ENCODE results near the gene TFB2M. TPM values are rescaled to one million over a fixed set of nuclear protein-coding genes. Genes with fewer than 3 reads are reported as not detected.

TFB2M gene
- total RNA-seq, 1 donor from 2014 or later, result 11.6 TPM

GRCh38 chr1:246569248-246570238 is 3.5 kb upstream of the TFB2M start:
- H3K27ac Mint-ChIP-seq, result peak overlapping the region; percentile 60
- no peaks in the 10 kb centered on the region for H3K36me3 Mint-ChIP-seq (ENCODE audit: insufficient read depth)

DNA sequence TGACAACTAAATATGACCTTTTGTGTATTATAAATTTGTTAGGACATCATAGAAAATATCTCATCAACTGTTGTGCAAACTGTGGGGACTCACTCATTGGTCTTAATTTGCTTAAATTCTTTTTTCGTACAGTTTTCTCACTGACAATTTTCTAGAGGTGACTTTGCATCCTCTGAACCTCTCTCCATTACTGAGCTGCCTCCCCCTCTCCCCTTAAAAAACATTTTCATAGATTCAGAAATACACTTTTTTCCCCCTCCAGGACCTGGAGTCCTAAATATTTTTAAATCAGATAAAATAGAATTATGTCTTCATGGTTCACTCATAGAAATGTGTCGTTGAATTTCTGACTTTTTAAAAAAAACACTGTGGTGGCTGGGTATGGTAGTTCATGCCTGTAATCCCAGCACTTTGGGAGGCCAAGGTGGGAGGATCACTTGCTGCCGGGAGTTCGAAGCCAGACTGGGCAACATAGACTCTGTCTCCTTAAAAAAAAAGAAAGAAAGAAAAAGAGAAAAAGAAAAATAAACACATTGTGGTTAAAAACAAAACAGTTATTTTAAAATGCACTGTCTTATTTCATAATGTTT is 1.7 kb upstream of the TFB2M start:
- no peaks in the 10 kb centered on the region for H3K9me3 Mint-ChIP-seq (ENCODE audit: low read depth)
- H3K4me3 Mint-ChIP-seq (ENCODE audit: low read depth), result peak overlapping the region; percentile 96
- no peaks in the 10 kb centered on the region for H3K27me3 Mint-ChIP-seq
- no peak for DNase-seq (ENCODE audit: low spot score, unreplicated experiment)
- peaks cover 23% of the 10 kb centered on the region for H3K4me1 Mint-ChIP-seq (ENCODE audit: low read depth)
- H3K27ac Mint-ChIP-seq, result peak overlapping the region; percentile 96
- no peaks in the 10 kb centered on the region for H3K36me3 Mint-ChIP-seq (ENCODE audit: insufficient read depth)
- no peak for TF ChIP-seq CTCF (IDR thresholded peaks at IDR 0.05; ENCODE audit: unreplicated experiment)

More at GRCh38 chr1:246569248-246570238, 3.5 kb upstream of the TFB2M start:
- no peaks in the 10 kb centered on the region for H3K27me3 Mint-ChIP-seq
- DNase-seq (ENCODE audit: low spot score, unreplicated experiment), result no peak
- H3K9me3 Mint-ChIP-seq (ENCODE audit: low read depth), result no peaks in the 10 kb centered on the region
- no peak for TF ChIP-seq CTCF (IDR thresholded peaks at IDR 0.05; ENCODE audit: unreplicated experiment)
- peaks cover 23% of the 10 kb centered on the region for H3K4me1 Mint-ChIP-seq (ENCODE audit: low read depth)
- H3K4me3 Mint-ChIP-seq (ENCODE audit: low read depth), result peak overlapping the region; percentile 28

DNA sequence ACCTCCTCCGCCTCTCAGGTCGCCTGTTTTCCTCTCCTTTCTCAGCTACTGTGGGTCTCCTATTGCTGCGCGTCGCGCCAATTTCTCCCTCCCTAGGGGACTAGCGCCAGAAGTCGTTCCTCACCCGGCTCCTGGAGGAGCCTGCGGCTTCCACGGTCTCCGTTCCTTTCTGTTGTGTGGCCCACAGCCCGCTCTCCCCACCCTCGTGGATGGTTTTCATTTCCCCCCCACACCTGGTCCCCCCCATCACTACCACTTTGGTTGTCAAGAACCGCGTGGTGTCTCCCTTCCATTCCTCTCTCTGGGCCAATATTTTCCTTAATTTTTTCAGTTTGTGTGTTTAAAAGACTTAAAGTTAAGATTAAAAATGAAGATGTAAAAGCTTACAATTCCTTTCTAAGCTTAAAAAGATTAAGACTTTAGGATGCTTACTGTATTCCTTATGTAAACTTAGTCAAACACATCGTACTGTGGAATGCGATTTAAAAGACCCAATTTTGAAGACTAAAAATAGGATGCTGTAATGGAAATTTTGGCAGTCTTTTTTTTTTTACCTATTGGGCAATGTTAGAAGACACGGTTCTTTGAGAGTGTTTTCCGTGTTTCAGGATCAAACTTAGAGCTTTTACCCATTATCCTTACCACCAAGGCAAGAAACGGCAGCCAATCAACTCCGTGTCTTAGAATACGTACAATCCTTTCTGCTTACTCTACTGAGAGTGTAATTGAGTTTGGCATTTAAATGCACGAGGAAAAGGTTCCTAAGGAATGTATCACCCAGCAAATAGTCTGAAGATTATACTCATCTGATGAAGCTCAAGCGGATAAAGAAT is 968 bp upstream of the TFB2M start:
- no peak for TF ChIP-seq CTCF (IDR thresholded peaks at IDR 0.05; ENCODE audit: unreplicated experiment)
- Mint-ChIP-seq H3K36me3 (ENCODE audit: insufficient read depth) (no peaks in the 10 kb centered on the region), H3K4me3 (ENCODE audit: low read depth) (peak overlapping the region; percentile 96), H3K27me3 (no peaks in the 10 kb centered on the region), H3K4me1 (ENCODE audit: low read depth) (peaks cover 23% of the 10 kb centered on the region), H3K9me3 (ENCODE audit: low read depth) (no peaks in the 10 kb centered on the region), H3K27ac (peak overlapping the region; percentile 96)
- no peak for DNase-seq (ENCODE audit: low spot score, unreplicated experiment)

- Mint-ChIP-seq H3K27ac (peak overlapping the region; percentile 97), H3K4me1 (ENCODE audit: low read depth) (peaks cover 23% of the 10 kb centered on the region), H3K36me3 (ENCODE audit: insufficient read depth) (no peaks in the 10 kb centered on the region), H3K4me3 (ENCODE audit: low read depth) (peak overlapping the region; percentile 96), H3K27me3 (no peaks in the 10 kb centered on the region), H3K9me3 (ENCODE audit: low read depth) (no peaks in the 10 kb centered on the region)
- TF ChIP-seq CTCF (IDR thresholded peaks at IDR 0.05; ENCODE audit: unreplicated experiment), result no peak
- no peak for DNase-seq (ENCODE audit: low spot score, unreplicated experiment)
Observed at GRCh38 chr1:246565751-246566127, 322 bp downstream of the TFB2M start.
